Measurements from ENCODE around the gene IZUMO3.
"Not testable (repeated sequence)": the region's sequence is repeated elsewhere in the genome, so short reads cannot be mapped to it uniquely, and the experiment has no call there.

IZUMO3 gene, protein sequence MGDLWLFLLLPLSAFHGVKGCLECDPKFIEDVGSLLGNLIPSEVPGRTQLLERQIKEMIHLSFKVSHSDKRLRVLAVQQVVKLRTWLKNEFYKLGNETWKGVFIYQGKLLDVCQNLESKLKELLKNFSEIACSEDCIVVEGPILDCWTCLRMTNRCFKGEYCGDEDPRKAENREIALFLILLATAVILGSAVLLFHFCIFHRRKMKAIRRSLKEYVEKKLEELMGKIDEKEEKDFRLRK

DNA sequence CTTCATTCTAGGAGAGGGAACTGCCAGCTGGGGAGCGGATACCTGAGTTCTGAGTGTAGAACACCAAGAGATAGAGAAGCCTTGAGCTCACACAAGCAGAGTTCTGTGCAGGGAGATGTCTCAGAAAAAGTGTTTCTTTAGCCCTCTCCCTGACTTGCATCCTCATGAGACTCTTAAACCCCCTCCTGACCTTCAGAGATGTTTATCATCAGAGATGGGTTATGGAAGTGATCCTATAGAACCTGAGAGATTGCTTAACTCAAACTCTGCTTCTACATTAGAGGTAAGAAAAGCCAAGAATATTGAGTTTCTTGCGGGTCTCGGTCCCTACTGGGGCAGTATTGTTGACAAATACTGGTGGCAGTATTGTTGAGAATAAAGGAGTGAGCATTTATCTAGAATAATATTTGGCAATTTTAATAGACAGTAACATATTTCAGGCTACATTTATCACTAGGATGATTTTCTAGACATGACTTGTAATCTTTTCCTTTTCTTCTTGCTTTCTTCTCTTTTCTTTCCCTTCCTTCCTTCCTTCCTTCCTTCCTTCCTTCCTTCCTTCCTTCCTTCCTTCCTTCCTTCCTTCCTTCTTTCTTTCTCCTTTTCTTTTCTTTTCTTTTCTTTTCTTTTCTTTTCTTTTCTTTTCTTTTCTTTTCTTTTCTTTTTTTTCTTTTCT is at the start of gene IZUMO3:
TSS of gene IZUMO3 (minus strand) at position 51 of the 676 bp plus-strand sequence. CDS start 248 bp downstream, outside the sequence.
- no peak for DNase-seq (ENCODE audit: low spot score)

DNA sequence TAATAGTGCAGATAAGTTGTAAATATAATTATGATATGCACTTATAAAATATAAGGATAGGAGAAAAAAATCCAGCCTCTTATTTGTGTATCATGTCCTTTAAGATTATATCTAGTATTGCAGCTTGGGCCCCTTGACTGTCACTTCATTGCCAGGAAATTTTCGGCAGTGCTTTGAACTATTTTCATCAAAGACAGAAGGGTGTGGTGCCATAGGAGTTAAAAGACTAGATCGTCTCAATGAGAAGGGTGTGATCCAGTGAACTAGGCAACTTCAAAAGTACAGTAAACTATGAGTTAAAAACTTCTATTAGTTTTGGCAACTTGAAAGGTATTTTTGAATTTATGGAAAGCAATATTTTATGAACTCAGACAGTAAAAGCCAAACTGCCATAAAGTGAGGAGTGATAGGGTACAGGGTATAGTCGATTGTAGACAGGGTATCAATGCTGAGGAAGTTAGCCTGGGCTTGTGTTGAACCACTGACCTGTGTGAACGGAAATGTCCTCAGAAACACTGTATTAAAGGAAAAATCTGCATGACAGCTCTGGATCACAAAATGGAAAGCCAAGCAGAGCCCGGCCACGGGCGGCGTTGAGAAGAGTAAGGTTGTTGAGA is 48.6 kb upstream of the IZUMO3 start:
- no peak for DNase-seq (ENCODE audit: low spot score)

DNA sequence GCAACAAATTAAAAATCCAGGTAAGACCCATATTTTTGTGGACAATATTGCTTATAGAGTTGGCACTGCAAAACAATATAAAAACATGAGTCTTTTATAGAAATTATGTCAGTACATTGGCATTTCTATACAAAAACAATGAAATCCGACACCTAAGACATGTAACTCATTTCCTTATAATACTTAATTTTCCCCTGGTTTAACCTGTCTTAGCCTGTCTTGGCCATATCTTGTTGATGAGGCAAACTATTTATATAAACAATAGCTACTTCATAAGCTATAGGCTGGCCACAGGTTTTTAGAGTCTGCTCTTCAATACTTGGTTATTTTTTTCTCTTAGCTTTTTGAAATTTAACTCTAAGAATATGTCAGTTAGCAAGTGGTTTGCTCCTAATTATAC is 44.7 kb upstream of the IZUMO3 start:
- no peak for DNase-seq (ENCODE audit: low spot score)

DNA sequence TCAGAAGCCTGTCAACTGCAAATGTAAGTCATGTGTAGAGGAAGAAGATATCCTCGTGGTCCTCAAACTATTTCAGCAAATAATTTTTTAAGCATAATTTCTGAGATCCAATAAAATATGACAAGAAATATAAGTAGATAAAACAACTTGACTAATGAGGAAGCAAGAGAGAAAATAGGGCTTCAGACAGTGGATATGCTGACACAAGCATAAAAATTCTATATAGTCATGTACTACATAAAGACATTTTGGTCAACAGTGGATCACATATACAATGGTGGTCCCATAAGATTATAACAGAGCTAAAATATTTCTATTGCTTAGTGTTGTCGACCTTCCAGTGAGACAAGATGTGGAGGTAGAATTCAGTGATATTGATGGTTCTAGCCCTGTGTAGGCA is 42.2 kb upstream of the IZUMO3 start:
- no peak for DNase-seq (ENCODE audit: low spot score)

DNA sequence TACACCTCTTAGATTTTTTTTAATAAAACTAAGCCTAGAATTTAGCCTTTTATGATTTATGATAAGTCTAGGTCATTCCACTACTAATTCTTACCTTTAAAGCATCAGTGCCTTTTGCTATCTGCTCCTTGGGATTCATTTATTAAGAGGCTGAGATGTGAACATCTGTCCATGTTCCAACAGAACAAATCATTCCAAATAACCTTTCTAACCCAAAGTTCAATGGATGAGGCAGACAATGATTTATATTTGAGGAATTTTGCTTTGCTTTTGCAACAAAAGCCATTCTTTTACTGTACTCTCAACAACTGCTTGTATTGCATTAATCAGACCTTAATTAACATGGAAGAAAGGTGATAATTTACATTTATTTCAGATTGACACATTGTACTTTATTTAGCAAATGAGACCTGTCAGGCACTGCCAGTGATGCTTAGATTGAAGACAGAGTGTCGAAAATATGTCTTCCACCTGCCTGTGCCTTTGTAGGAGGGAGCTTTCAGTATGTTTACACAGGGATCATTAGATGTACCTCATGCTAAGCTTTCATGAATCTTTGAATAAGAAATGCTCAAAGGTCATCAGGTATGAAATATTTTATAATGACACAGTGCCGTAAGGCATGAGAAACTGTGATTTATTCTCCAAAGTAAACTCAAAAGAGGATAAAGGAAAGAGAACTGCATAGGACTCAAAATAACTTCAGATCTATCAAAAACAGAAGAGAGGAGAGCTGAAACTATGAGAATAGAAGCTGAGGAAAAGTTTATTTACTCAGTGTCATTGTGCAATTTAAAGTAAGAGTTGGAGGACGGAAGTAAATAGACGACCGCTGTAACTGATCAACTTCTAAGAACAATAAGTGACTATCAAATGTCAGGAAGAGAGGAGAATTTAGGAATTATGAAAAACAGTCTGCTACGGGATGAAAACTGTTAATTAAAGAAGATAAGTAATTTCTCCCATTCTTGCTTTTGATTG is 36.7 kb upstream of the IZUMO3 start:
- no peak for DNase-seq (ENCODE audit: low spot score)

DNA sequence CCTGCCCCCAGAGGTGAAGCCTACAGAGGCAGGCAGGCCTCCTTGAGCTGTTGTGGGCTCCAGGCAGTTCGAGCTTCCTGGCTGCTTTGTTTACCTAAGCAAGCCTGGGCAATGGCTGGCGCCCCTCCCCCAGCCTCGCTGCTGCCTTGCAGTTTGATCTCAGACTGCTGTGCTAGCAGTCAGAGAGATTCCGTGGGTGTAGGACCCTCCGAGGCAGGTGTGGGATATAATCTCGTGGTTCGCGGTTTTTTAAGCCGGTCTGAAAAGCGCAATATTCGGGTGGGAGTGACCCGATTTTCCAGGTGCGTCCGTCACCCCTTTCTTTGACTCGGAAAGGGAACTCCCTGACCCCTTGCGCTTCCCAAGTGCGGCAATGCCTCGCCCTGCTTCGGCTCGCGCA is 34.3 kb upstream of the IZUMO3 start:
- not testable (repeated sequence) for DNase-seq (ENCODE audit: low spot score)

DNA sequence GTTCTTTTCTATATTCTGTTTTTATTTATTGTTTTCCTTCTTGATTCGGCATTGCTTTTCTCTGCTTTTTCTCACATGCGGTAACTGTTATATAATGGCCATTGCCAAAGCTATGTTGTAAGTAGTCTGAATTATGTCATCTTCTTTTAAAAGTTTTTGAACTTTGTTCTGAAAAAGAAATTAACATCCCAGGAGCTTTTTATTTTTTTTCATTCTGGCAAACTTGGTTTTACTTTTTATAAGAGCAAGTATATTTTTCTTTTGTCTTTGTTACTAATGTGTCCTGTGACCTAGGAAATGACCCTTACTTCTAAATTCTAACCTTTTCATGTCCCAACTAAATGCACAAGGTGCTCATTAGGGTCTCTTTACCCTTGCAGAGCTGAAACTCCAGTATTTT is 26.7 kb upstream of the IZUMO3 start:
- no peak for DNase-seq (ENCODE audit: low spot score)

DNA sequence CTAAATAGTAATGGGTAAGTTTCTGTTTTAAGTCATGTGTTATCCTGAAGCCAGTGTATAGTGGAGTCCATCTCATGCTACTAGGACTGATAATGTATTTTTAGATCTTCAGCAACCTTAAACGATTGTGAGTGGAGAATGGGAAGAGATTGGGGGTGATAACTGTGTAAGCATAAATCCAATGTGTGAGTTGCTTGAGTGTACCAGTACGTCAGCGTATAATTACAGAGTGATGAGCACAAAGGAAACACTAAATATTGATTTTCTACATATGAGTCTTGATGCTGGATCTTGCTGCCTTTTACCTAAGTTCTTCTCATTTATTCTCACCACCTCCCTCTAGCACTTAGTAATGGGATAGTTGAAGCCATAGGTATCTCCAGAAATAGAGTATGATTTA is 16.3 kb upstream of the IZUMO3 start:
- no peak for DNase-seq (ENCODE audit: low spot score)

DNA sequence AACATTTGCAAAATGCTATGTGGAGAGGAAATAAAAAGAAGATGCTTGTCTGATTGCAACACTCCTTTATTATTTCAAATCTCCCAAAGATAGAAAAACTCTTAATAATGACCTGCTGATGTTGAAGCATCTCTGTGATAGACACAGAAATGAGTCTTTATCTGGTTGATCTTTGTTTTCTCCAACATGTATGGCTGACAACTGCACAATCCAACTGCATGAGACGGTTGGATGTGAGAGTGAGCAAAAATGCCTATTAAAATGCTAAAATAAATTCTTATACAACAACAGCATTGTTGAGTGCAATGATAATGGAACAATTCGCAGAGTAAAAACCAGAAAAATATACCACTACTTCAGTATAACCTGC is 7.5 kb upstream of the IZUMO3 start:
- DNase-seq (ENCODE audit: low spot score), result no peak

DNA sequence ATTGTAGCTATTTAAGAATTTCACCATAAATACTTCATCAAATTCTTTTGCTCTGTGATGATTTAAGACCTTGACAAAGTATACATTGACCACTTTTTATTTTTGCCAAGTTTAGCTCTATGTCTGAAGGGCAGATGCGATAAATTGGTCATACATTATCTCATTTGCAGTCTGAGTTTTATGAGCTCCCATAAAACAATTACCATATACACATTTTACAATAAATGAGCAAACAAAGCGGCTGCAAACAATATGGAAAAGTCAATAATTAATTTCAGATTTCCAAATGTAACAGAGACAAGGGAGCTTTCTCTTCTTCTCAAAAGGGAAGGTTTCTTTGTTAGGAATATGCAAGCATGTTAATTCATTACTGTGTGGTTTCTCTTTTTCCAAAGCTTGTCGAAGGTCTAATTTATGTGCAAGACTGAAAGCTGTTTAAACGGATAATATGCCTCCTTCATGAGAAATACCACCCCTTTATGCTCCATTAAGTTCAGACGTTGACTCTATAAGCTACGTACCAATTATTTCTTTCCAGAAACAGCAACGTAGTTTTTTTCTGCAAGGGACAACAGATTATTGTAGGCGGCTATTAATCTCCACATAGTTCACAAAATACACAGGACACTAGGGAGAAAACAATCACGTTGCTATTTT is 7.0 kb upstream of the IZUMO3 start:
- no peak for DNase-seq (ENCODE audit: low spot score)

DNA sequence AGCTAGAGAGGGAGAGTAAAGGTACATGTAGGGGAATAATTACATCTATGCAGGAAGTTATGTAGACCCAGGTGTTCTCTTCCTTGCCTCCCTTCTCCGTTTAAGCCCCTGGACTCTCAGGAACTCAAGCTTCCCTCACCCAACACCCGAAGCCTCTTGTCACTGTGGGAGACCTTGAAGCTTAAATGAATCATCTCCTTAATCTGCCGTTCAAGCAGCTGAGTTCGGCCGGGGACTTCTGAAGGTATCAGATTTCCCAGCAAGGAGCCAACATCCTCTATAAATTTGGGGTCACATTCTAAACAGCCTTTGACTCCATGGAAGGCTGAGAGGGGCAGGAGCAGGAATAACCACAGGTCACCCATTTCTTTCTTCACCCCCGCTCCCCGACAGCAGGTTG is 412 bp downstream of the IZUMO3 start:
- no peak for DNase-seq (ENCODE audit: low spot score)

DNA sequence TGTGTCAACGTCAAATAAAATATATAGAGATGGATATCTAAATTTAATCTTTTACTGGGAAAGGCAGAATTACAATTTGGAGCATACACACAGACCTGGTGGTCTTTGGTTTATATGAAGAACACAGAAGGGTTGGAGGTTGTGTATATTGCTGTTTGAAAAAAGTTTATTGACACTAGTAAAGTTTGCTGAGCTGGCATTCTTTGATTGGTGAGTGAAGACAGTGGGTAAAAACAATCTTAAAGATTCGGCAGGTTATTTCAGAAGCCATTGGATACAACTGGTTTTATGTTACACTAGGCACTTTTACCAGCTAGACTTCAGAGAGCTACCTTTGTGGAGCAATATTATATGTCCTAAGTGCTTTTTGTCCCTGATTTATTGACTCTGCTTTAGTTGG is 27.2 kb downstream of the IZUMO3 start:
- no peak for DNase-seq (ENCODE audit: low spot score)

DNA sequence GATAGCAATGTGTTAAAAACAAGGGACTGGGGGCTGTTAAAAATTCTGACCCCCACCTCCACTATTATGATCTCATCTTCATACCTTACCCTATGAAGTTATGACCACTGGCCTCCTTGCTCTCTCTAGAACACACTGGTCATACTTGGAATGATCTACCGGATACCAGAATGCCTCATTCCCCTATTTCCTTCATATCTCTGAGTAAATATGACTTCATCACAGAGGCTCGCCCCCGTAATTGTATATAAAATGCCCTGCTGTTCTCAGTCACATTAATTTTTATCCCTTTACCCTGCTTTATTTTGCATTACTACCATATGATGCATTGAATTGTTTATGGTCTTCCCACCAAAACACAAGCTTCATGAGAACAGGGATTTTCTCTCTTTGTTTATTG is 29.2 kb downstream of the IZUMO3 start:
- no peak for DNase-seq (ENCODE audit: low spot score)

DNA sequence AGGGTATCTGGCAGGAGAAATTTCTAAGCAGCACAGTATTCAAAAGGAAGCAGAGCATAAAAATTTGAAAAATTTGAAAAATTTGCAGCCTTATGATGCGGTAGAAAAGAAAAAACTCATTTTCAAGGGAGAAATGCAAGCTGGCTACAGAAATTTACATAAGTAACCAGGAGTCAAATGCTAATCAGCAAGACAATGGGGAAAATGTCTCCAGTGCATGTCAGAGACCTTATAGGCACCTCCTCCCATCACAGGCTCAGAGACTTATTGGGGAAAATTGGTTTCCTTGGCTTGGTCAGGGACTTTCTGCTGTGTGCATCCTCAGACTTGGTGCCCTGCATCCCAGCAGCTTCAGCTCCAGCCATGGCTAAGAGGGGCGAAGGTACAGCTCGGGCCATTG is 35.8 kb downstream of the IZUMO3 start:
- DNase-seq (ENCODE audit: low spot score), result no peak

DNA sequence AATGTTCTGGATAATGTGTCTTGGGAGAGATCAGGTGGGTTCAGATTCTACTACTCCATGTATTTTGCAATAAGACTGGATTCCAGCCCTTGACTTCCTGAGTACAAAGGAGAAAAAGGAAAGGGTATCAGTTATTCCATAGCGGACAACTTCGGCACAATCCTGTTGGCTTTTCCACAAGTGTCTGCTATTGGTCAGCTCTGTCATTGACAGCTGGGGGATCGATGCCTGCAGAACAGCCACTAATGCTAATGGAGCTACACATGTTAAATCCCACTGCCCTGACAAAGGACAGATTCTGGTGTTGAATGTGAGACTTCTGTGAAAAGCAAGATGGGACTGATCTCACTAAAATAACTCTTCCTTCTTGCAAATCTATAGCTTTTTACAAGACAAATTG is 41.2 kb downstream of the IZUMO3 start:
- no peak for DNase-seq (ENCODE audit: low spot score)

DNA sequence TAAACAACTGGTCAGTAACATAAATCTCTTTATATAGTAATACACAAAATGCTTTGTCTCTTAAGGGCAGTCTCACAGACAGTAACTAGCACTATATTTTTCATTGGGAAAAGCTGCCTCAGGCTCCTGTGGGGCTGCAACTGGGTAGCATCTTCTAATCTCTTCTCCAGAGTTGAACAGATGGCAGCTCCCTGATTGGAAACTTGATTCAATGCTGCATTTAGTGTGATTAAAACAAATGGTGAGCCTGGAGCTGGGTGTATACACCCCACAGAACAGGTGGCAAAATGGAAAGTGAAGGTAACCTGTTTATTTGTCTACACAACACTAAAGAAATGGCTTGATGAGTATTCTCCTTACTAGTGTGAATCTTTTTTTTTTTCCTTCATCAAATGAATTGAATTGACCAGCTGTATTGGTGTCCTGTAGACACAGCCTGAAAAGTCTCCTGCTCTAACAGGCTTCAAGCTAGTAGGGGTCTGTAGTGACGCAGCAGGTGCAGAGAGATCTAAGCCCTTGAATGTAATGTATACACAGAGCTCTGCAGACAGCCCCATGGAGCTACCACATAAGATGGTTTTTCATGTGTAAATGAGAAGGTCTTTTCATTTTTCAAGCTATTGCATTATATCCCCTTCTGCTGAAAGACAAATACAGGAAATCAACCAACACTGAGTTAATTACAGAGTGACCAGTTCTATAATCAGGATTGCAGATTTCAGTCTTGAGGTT is 43.3 kb downstream of the IZUMO3 start:
- no peak for DNase-seq (ENCODE audit: low spot score)

DNA sequence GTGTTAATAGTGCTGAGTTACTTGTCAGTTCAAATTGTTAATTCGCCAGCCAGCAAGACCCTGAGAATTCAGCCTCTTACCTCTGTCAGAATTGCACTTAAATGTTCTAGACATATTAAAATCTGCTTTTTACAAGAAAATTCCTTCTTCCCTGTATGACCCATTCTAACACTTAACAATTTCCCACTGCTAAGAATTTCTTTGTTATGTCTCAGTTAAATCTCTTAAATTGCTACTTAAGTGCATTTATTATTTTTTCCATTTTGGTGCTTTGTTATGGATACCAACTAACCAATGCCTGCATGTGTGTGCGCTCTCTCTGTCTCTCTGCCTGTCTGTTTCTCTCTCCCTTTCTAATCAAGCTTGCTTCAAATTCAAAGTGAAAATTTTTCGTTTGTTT is 44.9 kb downstream of the IZUMO3 start:
- DNase-seq (ENCODE audit: low spot score), result no peak

DNA sequence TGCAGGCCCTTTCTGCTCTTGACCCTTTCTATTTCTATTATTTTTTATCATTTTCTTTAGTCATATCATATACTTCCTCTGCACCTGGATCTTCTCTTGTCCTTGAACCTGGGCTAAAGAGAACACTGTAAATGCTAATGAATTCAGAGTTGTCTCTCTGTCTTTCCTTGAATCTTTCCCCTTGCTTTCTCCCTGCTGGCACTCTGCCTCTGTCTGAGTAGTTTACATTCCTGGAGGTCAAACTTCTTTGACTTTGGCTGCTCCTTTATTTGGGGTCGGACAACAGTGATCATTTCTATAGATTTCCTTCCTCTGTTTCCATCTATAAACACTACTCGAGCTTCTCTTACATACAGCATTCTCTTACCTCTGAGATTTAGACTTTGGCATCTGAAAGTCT is 47.1 kb downstream of the IZUMO3 start:
- no peak for DNase-seq (ENCODE audit: low spot score)

DNA sequence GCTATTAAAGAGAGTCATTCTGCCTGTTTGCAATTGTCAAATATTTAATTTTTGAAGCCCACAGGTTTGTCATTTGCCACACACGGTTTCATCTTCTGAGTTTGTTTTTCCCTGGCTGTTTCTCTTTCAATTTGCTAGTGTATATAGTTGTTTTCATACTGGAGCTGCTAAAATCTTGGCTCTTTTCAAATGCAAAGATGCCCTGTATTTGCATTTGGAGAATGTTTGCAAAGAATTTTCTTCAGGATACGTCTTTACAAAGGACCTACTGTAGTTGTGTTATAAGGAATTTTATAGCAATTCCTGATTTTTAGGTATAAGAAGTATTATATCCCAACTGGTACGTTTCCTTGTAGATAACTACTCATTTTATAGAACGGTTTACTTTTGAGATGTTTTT is 48.0 kb downstream of the IZUMO3 start:
- DNase-seq (ENCODE audit: low spot score), result no peak

Data from ecto neural progenitor cell (in vitro differentiated cells).